ENCODE data around the gene DLD. TPM values are rescaled to one million over a fixed set of nuclear protein-coding genes. Genes with fewer than 3 reads are reported as not detected.
A peak's percentile ranks its signal among the peaks of the same experiment; 100 is the strongest.

The DLD gene
- total and polyA plus RNA-seq, 2 of the 13 experiments (the other 11 are each of a cell fraction or from before 2014, with no cell fraction given), result 56.8 to 95.2 TPM

GRCh38 chr7:107890962-107891635 lies at the start of gene DLD (continued):
- TF ChIP-seq ARNT2 (CRISPR knock-in tag; IDR thresholded peaks at IDR 0.05; ENCODE audit: low read depth) (peak; percentile 72), ATF4 (CRISPR knock-in tag; IDR thresholded peaks at IDR 0.05) (peak in 1 of 2 experiments; percentile 80; a peak in 2 of 4 replicates), SP4 (CRISPR knock-in tag; IDR thresholded peaks at IDR 0.05) (peak; percentile 78), ZNF687 (CRISPR knock-in tag; IDR thresholded peaks at IDR 0.05) (peak; percentile 99), ZNF451 (CRISPR knock-in tag; IDR thresholded peaks at IDR 0.05) (peak; percentile 68; the same call in 1 of the 2 replicates), ZNF773 (CRISPR knock-in tag; IDR thresholded peaks at IDR 0.05; ENCODE audit: borderline replicate concordance) (0 out of 2 replicates have a peak, but pooled peaks have one; percentile 47), HNF4G (IDR thresholded peaks at IDR 0.05; ENCODE audit: borderline replicate concordance, low read depth, low read length) (no peak), HNF4G (CRISPR knock-in tag; IDR thresholded peaks at IDR 0.05; ENCODE audit: borderline replicate concordance, low read depth) (no peak), ZNF207 (IDR thresholded peaks at IDR 0.05; ENCODE audit: borderline replicate concordance) (no peak), NONO (IDR thresholded peaks at IDR 0.05) (no peak), NONO (CRISPR knock-in tag; conservative IDR thresholded peaks at IDR 0.05) (peak; percentile 83), U2AF2 (IDR thresholded peaks at IDR 0.05; ENCODE audit: low read depth, low read length) (no peak), GATAD2A (CRISPR knock-in tag; IDR thresholded peaks at IDR 0.05) (peak; percentile 67; the same call in 1 of the 2 replicates), ZNF335 (CRISPR knock-in tag; IDR thresholded peaks at IDR 0.05) (peak; percentile 60; the same call in 1 of the 2 replicates), ZC3H13 (CRISPR knock-in tag; IDR thresholded peaks at IDR 0.05) (peak; percentile 90), KMT2B (CRISPR knock-in tag; IDR thresholded peaks at IDR 0.05) (peak; percentile 96), RBAK (CRISPR knock-in tag; IDR thresholded peaks at IDR 0.05) (no peak)
- TF ChIP-seq, protein P1, sequence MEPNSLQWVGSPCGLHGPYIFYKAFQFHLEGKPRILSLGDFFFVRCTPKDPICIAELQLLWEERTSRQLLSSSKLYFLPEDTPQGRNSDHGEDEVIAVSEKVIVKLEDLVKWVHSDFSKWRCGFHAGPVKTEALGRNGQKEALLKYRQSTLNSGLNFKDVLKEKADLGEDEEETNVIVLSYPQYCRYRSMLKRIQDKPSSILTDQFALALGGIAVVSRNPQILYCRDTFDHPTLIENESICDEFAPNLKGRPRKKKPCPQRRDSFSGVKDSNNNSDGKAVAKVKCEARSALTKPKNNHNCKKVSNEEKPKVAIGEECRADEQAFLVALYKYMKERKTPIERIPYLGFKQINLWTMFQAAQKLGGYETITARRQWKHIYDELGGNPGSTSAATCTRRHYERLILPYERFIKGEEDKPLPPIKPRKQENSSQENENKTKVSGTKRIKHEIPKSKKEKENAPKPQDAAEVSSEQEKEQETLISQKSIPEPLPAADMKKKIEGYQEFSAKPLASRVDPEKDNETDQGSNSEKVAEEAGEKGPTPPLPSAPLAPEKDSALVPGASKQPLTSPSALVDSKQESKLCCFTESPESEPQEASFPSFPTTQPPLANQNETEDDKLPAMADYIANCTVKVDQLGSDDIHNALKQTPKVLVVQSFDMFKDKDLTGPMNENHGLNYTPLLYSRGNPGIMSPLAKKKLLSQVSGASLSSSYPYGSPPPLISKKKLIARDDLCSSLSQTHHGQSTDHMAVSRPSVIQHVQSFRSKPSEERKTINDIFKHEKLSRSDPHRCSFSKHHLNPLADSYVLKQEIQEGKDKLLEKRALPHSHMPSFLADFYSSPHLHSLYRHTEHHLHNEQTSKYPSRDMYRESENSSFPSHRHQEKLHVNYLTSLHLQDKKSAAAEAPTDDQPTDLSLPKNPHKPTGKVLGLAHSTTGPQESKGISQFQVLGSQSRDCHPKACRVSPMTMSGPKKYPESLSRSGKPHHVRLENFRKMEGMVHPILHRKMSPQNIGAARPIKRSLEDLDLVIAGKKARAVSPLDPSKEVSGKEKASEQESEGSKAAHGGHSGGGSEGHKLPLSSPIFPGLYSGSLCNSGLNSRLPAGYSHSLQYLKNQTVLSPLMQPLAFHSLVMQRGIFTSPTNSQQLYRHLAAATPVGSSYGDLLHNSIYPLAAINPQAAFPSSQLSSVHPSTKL (CRISPR knock-in tag; IDR thresholded peaks at IDR 0.05), result peak; percentile 57
- TF ChIP-seq, protein P2, sequence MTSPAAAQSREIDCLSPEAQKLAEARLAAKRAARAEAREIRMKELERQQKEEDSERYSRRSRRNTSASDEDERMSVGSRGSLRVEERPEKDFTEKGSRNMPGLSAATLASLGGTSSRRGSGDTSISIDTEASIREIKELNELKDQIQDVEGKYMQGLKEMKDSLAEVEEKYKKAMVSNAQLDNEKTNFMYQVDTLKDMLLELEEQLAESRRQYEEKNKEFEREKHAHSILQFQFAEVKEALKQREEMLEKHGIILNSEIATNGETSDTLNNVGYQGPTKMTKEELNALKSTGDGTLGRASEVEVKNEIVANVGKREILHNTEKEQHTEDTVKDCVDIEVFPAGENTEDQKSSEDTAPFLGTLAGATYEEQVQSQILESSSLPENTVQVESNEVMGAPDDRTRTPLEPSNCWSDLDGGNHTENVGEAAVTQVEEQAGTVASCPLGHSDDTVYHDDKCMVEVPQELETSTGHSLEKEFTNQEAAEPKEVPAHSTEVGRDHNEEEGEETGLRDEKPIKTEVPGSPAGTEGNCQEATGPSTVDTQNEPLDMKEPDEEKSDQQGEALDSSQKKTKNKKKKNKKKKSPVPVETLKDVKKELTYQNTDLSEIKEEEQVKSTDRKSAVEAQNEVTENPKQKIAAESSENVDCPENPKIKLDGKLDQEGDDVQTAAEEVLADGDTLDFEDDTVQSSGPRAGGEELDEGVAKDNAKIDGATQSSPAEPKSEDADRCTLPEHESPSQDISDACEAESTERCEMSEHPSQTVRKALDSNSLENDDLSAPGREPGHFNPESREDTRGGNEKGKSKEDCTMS (CRISPR knock-in tag; conservative IDR thresholded peaks at IDR 0.05), result 0 out of 2 replicates have a peak, but pooled peaks have one; percentile 65

All from HepG2 (cell line).